GM12801 (cell line): ENCODE data around the gene ACAD10.

Source experiments
- CTCF ChIP-seq: IDR thresholded peaks from one replicate; pipeline ENCODE4 v1.5.1; 2011; ENCODE audit warnings: control low read depth; ENCODE audit not compliant: insufficient read length; ENCODE audit errors: extremely low read depth

ACAD10 gene

DNA sequence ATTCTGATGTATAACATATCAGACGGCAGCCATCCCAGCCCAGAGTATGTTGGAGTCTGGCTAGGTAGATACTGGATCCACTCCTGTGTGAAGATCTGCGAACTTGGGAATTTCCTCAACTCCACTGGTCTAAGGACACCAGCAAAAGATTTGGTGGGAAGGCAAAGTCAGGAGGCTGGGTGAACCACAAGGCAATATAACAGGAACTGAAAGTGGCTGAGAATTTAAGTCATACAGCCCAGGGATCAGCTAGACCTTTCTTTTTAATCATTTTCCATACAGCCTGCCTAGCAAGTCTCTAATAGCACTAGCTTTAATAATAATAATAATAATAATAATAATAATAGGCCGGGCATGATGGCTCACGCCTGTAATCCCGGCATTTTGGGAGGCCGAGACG is 34.9 kb upstream of the ACAD10 start:
- no peak for TF ChIP-seq CTCF

- no peak for TF ChIP-seq CTCF
These were observed 32.3 kb upstream of the ACAD10 start for GRCh38 chr12:111653596-111653995.

- TF ChIP-seq CTCF = no peak
These were observed 30.5 kb upstream of the ACAD10 start for GRCh38 chr12:111655356-111655755.

DNA sequence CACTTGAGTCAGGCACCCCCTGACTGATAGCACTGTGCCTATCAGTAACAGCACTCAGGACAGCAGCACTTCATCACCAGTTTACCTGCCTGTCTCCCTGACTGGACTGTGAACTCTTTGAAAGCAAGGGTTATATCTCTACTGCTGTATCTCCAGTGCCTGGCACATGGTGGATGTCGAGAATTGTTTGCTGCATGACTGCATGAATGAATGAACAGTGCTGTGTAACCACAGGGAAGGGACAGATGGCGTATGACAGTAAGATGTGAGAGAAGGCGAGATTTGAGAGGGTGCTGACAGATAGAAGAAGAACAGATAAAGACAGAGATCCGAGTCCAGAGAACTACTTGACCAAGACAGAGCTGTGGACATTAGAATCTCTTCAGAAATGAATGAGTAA is 29.8 kb upstream of the ACAD10 start:
- TF ChIP-seq CTCF = no peak

DNA sequence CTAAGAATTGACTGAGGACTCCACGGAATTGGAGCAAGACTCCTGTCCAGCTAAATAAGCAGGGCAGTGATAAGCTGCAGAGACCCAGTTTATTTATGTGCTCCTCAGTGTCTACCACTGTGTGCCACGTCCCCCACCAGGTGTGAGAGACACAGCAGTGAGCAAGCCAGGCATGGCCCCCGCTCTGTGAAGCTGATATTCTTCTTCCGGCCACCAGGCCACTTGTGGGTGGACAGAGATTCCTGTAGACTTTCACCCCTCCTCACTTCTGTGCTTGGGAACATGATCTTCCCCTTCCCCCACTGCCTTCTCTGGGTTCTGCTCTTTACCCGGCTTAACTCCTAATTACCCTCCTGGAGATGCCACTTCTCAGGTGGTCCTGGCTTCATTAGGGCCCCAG is 21.4 kb upstream of the ACAD10 start:
- TF ChIP-seq CTCF = no peak

DNA sequence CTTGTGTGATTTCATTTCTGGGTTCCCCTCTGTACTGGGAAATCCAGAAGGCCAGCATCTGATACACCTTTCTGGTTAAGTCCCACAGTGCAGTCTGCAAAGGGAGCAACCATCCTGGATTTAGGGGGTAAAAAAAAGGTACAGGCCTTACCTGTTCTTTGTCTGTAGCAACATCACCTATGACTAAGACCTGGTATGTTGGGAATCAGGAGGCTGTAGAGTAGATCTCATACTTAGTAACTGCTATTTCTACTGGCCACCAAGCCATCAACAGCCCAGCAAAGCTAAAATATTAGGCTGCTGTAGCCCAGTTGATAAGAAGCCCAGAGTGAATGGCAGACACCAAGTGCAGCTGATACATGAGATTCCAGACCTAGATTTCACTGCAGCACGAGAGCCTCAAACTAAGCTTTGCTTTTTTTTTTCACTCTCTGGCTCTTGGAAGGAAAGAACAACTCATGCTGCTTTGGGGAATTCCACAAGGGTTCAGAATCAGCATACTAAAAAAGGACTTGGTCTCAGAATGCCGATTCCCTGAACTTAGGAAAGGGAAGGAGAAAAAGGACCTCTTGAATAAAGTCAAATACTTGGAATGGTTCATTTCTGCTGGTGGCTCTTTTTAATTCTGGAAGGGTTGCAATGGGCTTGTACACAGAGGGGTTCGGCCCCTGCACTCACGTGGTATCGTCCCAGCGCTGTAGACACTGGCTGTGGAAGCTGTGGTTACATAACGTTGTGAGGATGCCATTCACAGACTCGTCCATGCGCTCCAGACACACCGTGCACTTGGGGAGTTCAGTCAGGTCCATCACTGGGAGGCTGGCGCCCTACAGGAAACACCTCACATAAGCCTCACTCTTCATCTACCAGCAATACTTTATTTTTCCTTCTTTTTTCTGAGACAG is 20.6 kb upstream of the ACAD10 start:
- TF ChIP-seq CTCF = no peak

- TF ChIP-seq CTCF = no peak
These were observed 13.0 kb upstream of the ACAD10 start for GRCh38 chr12:111672822-111673381.
